Heart right ventricle (tissue), 16 donors: ENCODE data around the gene TESK1. TPM values are rescaled to one million over a fixed set of nuclear protein-coding genes. Genes with fewer than 3 reads are reported as not detected.

Experiments used
- ATAC-seq, 8 donors: fragments of 200-7000 bp; cut with Tn5 transposase; one replicate each; pipeline ENCODE4 v1.9.1; 2020; ENCODE audit warnings: mild to moderate bottlenecking in 8 of 8, moderate library complexity in 8 of 8, moderate number of reproducible peaks in 1 of 8
- DNase-seq, 2 donors: peaks; one replicate each; pipeline ENCODE4 v3.0.0-alpha.2; 2020
- H3K27ac ChIP-seq, 10 donors: fragments of 200-600 bp; sonication (generic) in 2 of 10; one replicate each; pipeline versions ENCODE4 v1.5.0 to v1.8.0; 2020 to 2022; ENCODE audit warnings: mild to moderate bottlenecking in 3 of 10
- H3K27me3 ChIP-seq, 7 donors: fragments of 200-600 bp; one replicate each; pipeline ENCODE4 v1.8.0; 2021 to 2022; ENCODE audit warnings: mild to moderate bottlenecking in 2 of 7
- H3K36me3 ChIP-seq, 9 donors: fragments of 200-600 bp; sonication (generic) in 1 of 9; one replicate each; pipeline versions ENCODE4 v1.5.0 to v1.8.0; 2020 to 2022; ENCODE audit warnings: mild to moderate bottlenecking in 2 of 9
- H3K4me1 ChIP-seq, 9 donors: fragments of 200-600 bp; sonication (generic) in 1 of 9; one replicate each; pipeline versions ENCODE4 v1.5.0 to v1.8.0; 2020 to 2022; ENCODE audit warnings: mild to moderate bottlenecking in 4 of 9
- H3K4me3 ChIP-seq, 10 donors: fragments of 200-600 bp; sonication (generic) in 2 of 10; one replicate each; pipeline versions ENCODE4 v1.5.0 to v1.8.0; 2020 to 2022; ENCODE audit warnings: mild to moderate bottlenecking in 7 of 10, moderate library complexity in 2 of 10
- H3K9me3 ChIP-seq, 11 donors: fragments of 200-600 bp in 10 of 11; sonication (generic) in 2 of 11; one replicate each; pipeline versions ENCODE4 v1.5.0 to v1.8.0; 2013 to 2022; ENCODE audit warnings: mild to moderate bottlenecking in 2 of 11, control low read depth in 1 of 11, moderate library complexity in 1 of 11
- CTCF ChIP-seq, 9 donors: fragments of 200-600 bp; sonication (generic) in 2 of 9; IDR thresholded peaks; one replicate each; pipeline versions ENCODE4 v1.5.0 to v1.8.0; 2021 to 2022; ENCODE audit warnings: antibody characterized with exemption in 9 of 9, mild to moderate bottlenecking in 5 of 9, moderate library complexity in 1 of 9
- WGBS, 2 donors: extraction: QIAGEN DNeasy Blood & Tissue Kit; methylation state at CpG; one replicate each; pipeline ENCODE4 v1.1.7; 2013; ENCODE audit warnings: inconsistent platforms in 1 of 2; 5-methylcytosine and 5-hydroxymethylcytosine counted together
- intact Hi-C, 10 donors: fragments of 100-400 bp; cut with DNase I; formaldehyde crosslinking; loops; one replicate each; pipeline versions ENCODE4 v1.11.1 to v1.14.2; 2022
- long read RNA-seq, 3 donors: library from polyadenylated mRNA; unstranded; transcript quantifications; one replicate each; pipeline ENCODE4 v2.0.0, GENCODE V29; 2020 to 2021
- polyA plus RNA-seq, 2 donors: library from polyadenylated mRNA; stranded (reverse); fragments of 200-250 nt; gene quantifications; one replicate each; pipeline ENCODE4 v1.2.3, GENCODE V29; 2013
- total RNA-seq, 10 donors: library from RNA; stranded (reverse); fragmentation: NEBNext Ultra II Directional in 3 of 10; extraction: Animal tissue kit (Norgen Biotek cat#: 25700) in 3 of 10; gene quantifications; one replicate each; pipeline versions ENCODE4 v1.2.1 to v1.2.4, GENCODE V29; 2021 to 2023
- donor health status: Arrhythmogenic right ventricular cardiomyopathy.
- donor health status: ischemic (EF 13 %, LVEDD 7.1; RV severe dilation, severe dysfunction).
- donor health status: healthy with polysubstance abuse.
- donor health status: DM: no; HTN: yes; CAD: no.
- donor health status: DM: no; HTN: no; CAD: no.
- donor health status: ischemic (EF 25% LVEDD 6.9; RV normal size, moderate dysfunction).
- donor health status: ischemic (EF 25% LVEDD 5.7; RV mildly dilated, moderate dysfunction).
- donor health status: healthy.
- donor health status: DM: yes; HTN: yes; CAD: no.
- donor health status: Ischemic cardiomyopathy.
- donor health status: ischemic (EF 35%, LVEDD 5.7; RV mildly dilated, moderate dysfunction).
- donor health status: nonischemic (EF 11% LVEDD 7.7; RV severe dilation, severe dysfunction).
- donor health status: DM: yes; HTN: yes; CAD: no.
- donor health status: PGD.
- donor health status: ischemic (EF 29% LVEDD 5.4; RV normal size, mild dysfunction).
- donor health status: nonischemic (EF 23%, LVEDD 6.1; RV moderate dilation, normal function).

TESK1 gene, protein sequence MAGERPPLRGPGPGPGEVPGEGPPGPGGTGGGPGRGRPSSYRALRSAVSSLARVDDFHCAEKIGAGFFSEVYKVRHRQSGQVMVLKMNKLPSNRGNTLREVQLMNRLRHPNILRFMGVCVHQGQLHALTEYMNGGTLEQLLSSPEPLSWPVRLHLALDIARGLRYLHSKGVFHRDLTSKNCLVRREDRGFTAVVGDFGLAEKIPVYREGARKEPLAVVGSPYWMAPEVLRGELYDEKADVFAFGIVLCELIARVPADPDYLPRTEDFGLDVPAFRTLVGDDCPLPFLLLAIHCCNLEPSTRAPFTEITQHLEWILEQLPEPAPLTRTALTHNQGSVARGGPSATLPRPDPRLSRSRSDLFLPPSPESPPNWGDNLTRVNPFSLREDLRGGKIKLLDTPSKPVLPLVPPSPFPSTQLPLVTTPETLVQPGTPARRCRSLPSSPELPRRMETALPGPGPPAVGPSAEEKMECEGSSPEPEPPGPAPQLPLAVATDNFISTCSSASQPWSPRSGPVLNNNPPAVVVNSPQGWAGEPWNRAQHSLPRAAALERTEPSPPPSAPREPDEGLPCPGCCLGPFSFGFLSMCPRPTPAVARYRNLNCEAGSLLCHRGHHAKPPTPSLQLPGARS
- total RNA-seq (10 to 100 TPM; 18.0 to 33.1 (median 22.7) TPM), polyA plus RNA-seq (10 to 100 TPM; 36.4 to 38.8 TPM)
- long read RNA-seq, donor 1, transcript TESK1-201 (10 exons, 2,421 nt) = major isoform, 7 of 16 reads
- long read RNA-seq, donor 1, partial matches to known transcripts = 1 of 16 reads
- long read RNA-seq, donor 1, other reads (novel, unspliced or antisense) = 8 of 16 reads
- long read RNA-seq, donor 2, transcript TESK1-201 (10 exons, 2,421 nt) = major isoform, 8 of 23 reads
- long read RNA-seq, donor 2, partial matches to known transcripts = 6 of 23 reads
- long read RNA-seq, donor 2, other reads (novel, unspliced or antisense) = 9 of 23 reads
- long read RNA-seq, donor 3, partial matches to known transcripts = 21 of 23 reads
- long read RNA-seq, donor 3, other reads (novel, unspliced or antisense) = 2 of 23 reads

GRCh38 chr9:35604578-35605350 lies at the start of gene TESK1:
TSS of gene TESK1 (plus strand) at chr9:35605262. CDS start at chr9:35605620, 358 bp downstream.
- ATAC-seq (peak; percentile 41 to 65 (median 54)), DNase-seq (peak; percentile 66 to 78)

GRCh38 chr9:35555881-35556280 lies 49.2 kb upstream of the TESK1 start:
- ATAC-seq (no peak), DNase-seq (no peak)
- TF ChIP-seq CTCF (IDR thresholded peaks at IDR 0.05) = no peak
- Histone ChIP-seq H3K27ac (no peak overlapping the region), H3K36me3 (peaks cover 3 to 80% (median 47%) of the 10 kb centered on the region in 9 donors), H3K9me3 (no peaks in the 10 kb centered on the region), H3K4me3 (no peak overlapping the region), H3K27me3 (no peaks in the 10 kb centered on the region), H3K4me1 (peaks cover 4 to 29% (median 16%) of the 10 kb centered on the region in 9 donors)
- 88 to 91% methylated on average over 10 of the region's 10 CpGs for WGBS, 2 donors
- intact Hi-C loops = loop anchor here (2.0 to 10.0 kb wide), 9 partner anchors 67 to 441 kb away; partner anchors contain the start of gene ATOSB (in 3 of the 10)

More at GRCh38 chr9:35604578-35605350, at the start of gene TESK1:
- H3K27ac ChIP-seq = peak within 1 kb of the TSS; percentile 72 to 95 (median 92)
- H3K27me3 ChIP-seq = no peaks in the 10 kb centered on the region
- 0 to 1% methylated on average over 49 to 55 of the region's 55 CpGs for WGBS, 2 donors
- peaks cover 0 to 38% (median 25%) of the 10 kb centered on the region in 9 donors for H3K4me1 ChIP-seq
- no peaks in the 10 kb centered on the region for H3K9me3 ChIP-seq
- no peak for TF ChIP-seq CTCF (IDR thresholded peaks at IDR 0.05)
- intact Hi-C loops = loop anchor here in 6 of 10 donors (2.0 to 10.0 kb wide), 6 partner anchors 42 to 128 kb away; partner anchors contain the start of genes CCDC107 (in 1 of the 6), CREB3 (in 1 of the 6), RMRP (in 1 of the 6) and RUSC2 (in 1 of the 6)
- H3K36me3 ChIP-seq = peaks cover 0 to 27% (median 7%) of the 10 kb centered on the region in 9 donors
- peak within 1 kb of the TSS; percentile 56 to 93 (median 73) for H3K4me3 ChIP-seq

DNA sequence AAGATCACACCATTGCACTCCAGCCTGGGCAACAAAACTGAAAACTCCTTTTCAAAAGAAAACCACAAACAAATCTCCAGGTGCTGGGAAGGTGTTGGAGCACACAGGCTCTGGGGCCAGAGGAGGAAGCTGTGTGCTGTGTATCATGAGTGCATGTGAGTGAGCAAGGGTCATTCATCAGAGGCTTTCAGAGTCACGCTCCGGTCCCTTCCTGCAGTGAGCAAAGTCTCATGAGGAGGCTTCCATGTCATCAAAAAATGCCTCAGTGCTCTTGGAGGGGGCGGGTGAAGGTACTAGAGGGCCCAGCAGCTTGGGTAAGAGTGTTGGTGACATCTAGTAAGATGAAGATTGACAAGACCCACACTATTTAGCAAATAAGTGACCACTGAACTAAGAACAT lies 48.3 kb upstream of the TESK1 start:
- WGBS, 2 donors = 92 to 93% methylated on average over 3 of the region's 3 CpGs
- Histone ChIP-seq H3K36me3 (peaks cover 3 to 81% (median 56%) of the 10 kb centered on the region in 9 donors), H3K27ac (no peak overlapping the region), H3K9me3 (no peaks in the 10 kb centered on the region), H3K4me1 (peaks cover 4 to 36% (median 22%) of the 10 kb centered on the region in 9 donors), H3K4me3 (no peak overlapping the region), H3K27me3 (no peaks in the 10 kb centered on the region)
- no peak for TF ChIP-seq CTCF (IDR thresholded peaks at IDR 0.05)
- DNase-seq (no peak), ATAC-seq (no peak)
- intact Hi-C loops = loop anchor here in 6 of 10 donors (5.0 to 10.0 kb wide), 5 partner anchors 69 to 442 kb away; partner anchors contain the start of gene ATOSB (in 3 of the 6)
